Parathyroid adenoma (tissue), 2 donors: ENCODE measurements around the gene TMEM233.

Experiments
- H2AFZ ChIP-seq: fragments of 300-600 bp; sonication (generic); one replicate; pipeline ENCODE4 v1.7.0; 2017; ENCODE audit warnings: antibody characterized with exemption, mild to moderate bottlenecking
- H3K27ac ChIP-seq: fragments of 300-600 bp; sonication (generic); one replicate; pipeline ENCODE4 v1.7.0; 2017
- H3K27me3 ChIP-seq: fragments of 300-600 bp; sonication (generic); one replicate; pipeline ENCODE4 v1.7.0; 2017; ENCODE audit warnings: low read length; ENCODE audit not compliant: control insufficient read depth, insufficient read depth
- H3K36me3 ChIP-seq: fragments of 300-600 bp; sonication (generic); one replicate; pipeline ENCODE4 v1.7.0; 2017; ENCODE audit warnings: low read length; ENCODE audit not compliant: control insufficient read depth, insufficient read depth
- H3K4me1 ChIP-seq: fragments of 300-600 bp; sonication (generic); one replicate; pipeline ENCODE4 v1.7.0; 2017; ENCODE audit warnings: control low read depth
- H3K4me2 ChIP-seq: fragments of 300-600 bp; sonication (generic); one replicate; pipeline ENCODE4 v1.7.0; 2017; ENCODE audit warnings: low read length
- H3K4me3 ChIP-seq: fragments of 300-600 bp; sonication (generic); one replicate; pipeline ENCODE4 v1.7.0; 2017; ENCODE audit warnings: low read depth, low read length
- H3K79me2 ChIP-seq: fragments of 300-600 bp; sonication (generic); one replicate; pipeline ENCODE4 v1.7.0; 2017; ENCODE audit warnings: control low read depth
- H3K9ac ChIP-seq: fragments of 300-600 bp; sonication (generic); one replicate; pipeline ENCODE4 v1.7.0; 2017; ENCODE audit warnings: mild to moderate bottlenecking
- H3K9me3 ChIP-seq: fragments of 300-600 bp; sonication (generic); one replicate; pipeline ENCODE4 v1.7.0; 2017; ENCODE audit warnings: low read length; ENCODE audit not compliant: control insufficient read depth
- TF ChIP-seq, protein P1 (sequence below): fragments of 300-600 bp; sonication (generic); IDR thresholded peaks from one replicate; pipeline ENCODE4 v1.7.0; 2017; ENCODE audit warnings: antibody characterized with exemption, mild to moderate bottlenecking
- donor health status: primary hyperparathyroidism.

Gene TMEM233

GRCh38 chr12:119679490-119679889 is 85.9 kb downstream of the TMEM233 start:
- Histone ChIP-seq H3K4me1 (peaks cover 13% of the 10 kb centered on the region), H3K36me3 (no peaks in the 10 kb centered on the region), H3K79me2 (no peaks in the 10 kb centered on the region), H3K9ac (no peak overlapping the region), H2AFZ (no peak overlapping the region), H3K4me2 (no peak overlapping the region), H3K27me3 (no peaks in the 10 kb centered on the region), H3K4me3 (no peak overlapping the region), H3K27ac (no peak overlapping the region), H3K9me3 (no peaks in the 10 kb centered on the region)
- TF ChIP-seq, protein P1, sequence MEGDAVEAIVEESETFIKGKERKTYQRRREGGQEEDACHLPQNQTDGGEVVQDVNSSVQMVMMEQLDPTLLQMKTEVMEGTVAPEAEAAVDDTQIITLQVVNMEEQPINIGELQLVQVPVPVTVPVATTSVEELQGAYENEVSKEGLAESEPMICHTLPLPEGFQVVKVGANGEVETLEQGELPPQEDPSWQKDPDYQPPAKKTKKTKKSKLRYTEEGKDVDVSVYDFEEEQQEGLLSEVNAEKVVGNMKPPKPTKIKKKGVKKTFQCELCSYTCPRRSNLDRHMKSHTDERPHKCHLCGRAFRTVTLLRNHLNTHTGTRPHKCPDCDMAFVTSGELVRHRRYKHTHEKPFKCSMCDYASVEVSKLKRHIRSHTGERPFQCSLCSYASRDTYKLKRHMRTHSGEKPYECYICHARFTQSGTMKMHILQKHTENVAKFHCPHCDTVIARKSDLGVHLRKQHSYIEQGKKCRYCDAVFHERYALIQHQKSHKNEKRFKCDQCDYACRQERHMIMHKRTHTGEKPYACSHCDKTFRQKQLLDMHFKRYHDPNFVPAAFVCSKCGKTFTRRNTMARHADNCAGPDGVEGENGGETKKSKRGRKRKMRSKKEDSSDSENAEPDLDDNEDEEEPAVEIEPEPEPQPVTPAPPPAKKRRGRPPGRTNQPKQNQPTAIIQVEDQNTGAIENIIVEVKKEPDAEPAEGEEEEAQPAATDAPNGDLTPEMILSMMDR = no peak

- H3K9me3 ChIP-seq = no peaks in the 10 kb centered on the region
- no peaks in the 10 kb centered on the region for H3K79me2 ChIP-seq
- no peaks in the 10 kb centered on the region for H3K36me3 ChIP-seq
- no peak overlapping the region for H3K4me2 ChIP-seq
- H3K4me1 ChIP-seq = peaks cover 25% of the 10 kb centered on the region
- H3K27ac ChIP-seq = no peak overlapping the region
- no peaks in the 10 kb centered on the region for H3K27me3 ChIP-seq
- H3K4me3 ChIP-seq = no peak overlapping the region
- H2AFZ ChIP-seq = no peak overlapping the region
- TF ChIP-seq, protein P1 = no peak
- H3K9ac ChIP-seq = no peak overlapping the region
These were observed 87.5 kb downstream of the TMEM233 start for GRCh38 chr12:119681111-119681510.

DNA sequence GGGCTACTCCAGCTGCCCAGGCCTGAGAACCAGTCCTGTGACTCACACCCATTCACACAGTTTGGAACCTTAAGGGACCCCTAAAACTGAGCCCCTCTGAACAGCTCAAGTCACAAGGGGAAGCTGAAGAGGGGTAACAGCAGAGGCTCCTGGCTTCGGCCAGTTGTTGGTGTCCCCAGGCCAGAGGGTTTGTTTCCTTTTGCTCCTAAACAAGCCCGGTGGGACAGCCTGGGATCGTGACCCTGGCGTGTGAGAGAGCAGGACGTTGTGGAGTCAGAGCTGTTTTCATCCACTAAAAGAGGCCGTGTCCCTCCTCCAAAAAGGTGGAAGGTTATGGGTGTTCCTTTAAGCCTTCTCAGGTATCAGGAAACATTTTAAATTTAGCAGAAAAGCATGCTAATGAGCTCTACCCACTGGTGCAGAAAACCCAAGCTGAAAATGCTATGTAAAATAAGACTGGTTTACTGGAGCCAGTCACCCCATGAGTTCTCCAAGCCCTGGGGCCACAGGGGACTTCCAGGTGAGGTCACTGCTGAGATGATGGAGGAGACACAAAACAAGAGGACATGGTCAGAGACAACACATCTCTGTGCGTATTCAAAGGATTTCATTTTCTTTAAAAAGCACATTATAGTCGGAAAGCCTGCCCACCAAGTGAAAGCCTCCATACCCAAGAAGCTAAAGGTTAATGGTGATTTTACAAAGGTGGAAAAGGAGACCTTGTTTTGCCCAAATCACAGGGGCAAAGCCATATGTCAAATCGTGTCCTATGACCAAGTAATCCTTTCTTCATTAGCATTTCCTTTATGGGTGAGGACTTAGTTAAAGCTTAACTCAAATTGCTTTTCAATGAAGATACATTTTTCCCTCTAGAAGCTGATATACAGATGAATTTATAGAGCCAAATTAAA is 88.4 kb downstream of the TMEM233 start:
- H3K36me3 ChIP-seq = no peaks in the 10 kb centered on the region
- H2AFZ ChIP-seq = no peak overlapping the region
- no peaks in the 10 kb centered on the region for H3K9me3 ChIP-seq
- H3K27ac ChIP-seq = peak overlapping the region; percentile 22
- no peak overlapping the region for H3K9ac ChIP-seq
- TF ChIP-seq, protein P1 = no peak
- H3K27me3 ChIP-seq = no peaks in the 10 kb centered on the region
- H3K4me2 ChIP-seq = no peak overlapping the region
- H3K79me2 ChIP-seq = no peaks in the 10 kb centered on the region
- no peak overlapping the region for H3K4me3 ChIP-seq
- H3K4me1 ChIP-seq = peaks cover 31% of the 10 kb centered on the region

- H3K79me2 ChIP-seq = no peaks in the 10 kb centered on the region
- no peak overlapping the region for H3K4me3 ChIP-seq
- H3K4me1 ChIP-seq = peaks cover 31% of the 10 kb centered on the region
- TF ChIP-seq, protein P1 = no peak
- H2AFZ ChIP-seq = no peak overlapping the region
- no peaks in the 10 kb centered on the region for H3K36me3 ChIP-seq
- peak overlapping the region; percentile 22 for H3K27ac ChIP-seq
- no peak overlapping the region for H3K9ac ChIP-seq
- H3K9me3 ChIP-seq = no peaks in the 10 kb centered on the region
- no peak overlapping the region for H3K4me2 ChIP-seq
- no peaks in the 10 kb centered on the region for H3K27me3 ChIP-seq
These were observed 89.2 kb downstream of the TMEM233 start for GRCh38 chr12:119682639-119683252.
